ENCODE results near the gene ADAMTS17. TPM values are rescaled to one million over a fixed set of nuclear protein-coding genes. Genes with fewer than 3 reads are reported as not detected.

Gene ADAMTS17
- total and polyA plus RNA-seq, 11 donors: 0.30 to 2.4 (median 1.2) TPM

DNA sequence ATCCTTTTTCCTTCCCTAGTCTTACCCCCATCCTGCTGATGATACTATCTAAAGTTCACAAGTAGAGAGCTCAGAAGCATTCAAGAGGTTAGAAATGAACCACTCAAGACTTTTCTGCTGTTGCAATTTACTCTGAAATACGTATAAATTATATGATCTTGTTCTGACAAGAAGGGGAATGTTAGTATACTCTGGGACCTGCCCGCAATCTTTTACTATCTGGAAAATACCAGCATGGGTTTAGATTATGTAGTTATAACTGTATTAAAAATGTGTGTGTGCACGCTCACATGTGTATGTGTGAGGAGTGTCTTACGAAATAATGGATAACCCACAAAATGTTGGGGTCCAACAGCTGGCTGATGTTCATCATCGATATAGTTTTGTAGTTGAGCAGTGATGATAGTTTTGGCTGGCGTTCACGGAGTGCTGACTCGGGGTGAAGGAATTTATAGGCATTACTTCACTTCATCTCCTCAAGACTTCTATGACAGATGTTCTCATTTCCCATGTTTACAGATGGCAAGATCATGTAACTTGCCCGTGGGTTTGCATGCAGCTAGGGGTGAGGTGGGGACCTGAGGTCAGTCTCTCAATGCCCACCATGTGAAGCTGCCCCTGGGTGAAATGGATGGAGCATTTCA is 311.1 kb downstream of the ADAMTS17 start:
- no peak for ATAC-seq

DNA sequence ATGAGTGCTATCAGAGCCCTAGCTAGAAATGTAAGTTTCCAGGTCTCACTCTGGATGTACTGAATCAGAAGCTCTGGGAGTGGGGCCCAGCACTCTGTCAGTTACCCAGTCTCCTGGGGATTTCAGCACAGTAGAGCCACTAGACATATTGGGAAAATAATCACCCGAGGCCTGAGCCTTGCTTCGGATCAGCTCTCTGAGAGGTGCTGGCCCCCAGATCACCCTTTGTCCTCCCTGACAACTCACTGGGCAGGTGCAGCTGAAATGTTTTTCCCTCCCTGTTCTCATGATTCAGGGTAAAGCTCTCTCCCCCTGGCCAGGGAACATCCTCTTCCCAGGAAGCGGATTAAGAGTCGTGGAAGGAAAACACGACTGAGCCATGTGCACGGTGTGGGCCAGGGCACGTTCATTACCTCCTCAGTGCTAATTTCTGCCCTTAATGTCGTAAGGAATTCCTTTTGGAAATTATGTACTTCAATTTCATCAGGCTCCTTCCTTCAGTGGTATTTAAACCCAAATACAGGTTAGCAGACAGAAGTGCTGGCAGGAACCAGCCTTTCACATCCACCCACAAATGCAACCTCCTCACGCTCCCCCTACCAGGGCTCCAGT is 311.8 kb downstream of the ADAMTS17 start:
- TF ChIP-seq, protein P1, sequence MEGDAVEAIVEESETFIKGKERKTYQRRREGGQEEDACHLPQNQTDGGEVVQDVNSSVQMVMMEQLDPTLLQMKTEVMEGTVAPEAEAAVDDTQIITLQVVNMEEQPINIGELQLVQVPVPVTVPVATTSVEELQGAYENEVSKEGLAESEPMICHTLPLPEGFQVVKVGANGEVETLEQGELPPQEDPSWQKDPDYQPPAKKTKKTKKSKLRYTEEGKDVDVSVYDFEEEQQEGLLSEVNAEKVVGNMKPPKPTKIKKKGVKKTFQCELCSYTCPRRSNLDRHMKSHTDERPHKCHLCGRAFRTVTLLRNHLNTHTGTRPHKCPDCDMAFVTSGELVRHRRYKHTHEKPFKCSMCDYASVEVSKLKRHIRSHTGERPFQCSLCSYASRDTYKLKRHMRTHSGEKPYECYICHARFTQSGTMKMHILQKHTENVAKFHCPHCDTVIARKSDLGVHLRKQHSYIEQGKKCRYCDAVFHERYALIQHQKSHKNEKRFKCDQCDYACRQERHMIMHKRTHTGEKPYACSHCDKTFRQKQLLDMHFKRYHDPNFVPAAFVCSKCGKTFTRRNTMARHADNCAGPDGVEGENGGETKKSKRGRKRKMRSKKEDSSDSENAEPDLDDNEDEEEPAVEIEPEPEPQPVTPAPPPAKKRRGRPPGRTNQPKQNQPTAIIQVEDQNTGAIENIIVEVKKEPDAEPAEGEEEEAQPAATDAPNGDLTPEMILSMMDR (IDR thresholded peaks at IDR 0.05): no peak
- TF ChIP-seq POLR2A (IDR thresholded peaks at IDR 0.05): no peak
- no peaks in the 10 kb centered on the region for H3K27me3 ChIP-seq
- DNase-seq (no peak), ATAC-seq (no peak)
- no peak overlapping the region for H3K4me3 ChIP-seq
- no peak overlapping the region for H3K27ac ChIP-seq
- H3K36me3 ChIP-seq: no peaks in the 10 kb centered on the region
- peaks cover 0 to 36% (median 2%) of the 10 kb centered on the region in 12 donors for H3K4me1 ChIP-seq
- WGBS, 4 donors: 83 to 92% (median 89%) methylated on average over 9 of the region's 9 CpGs
- intact Hi-C loops (cut with DNase I): loop anchor here in 2 of 10 donors (10.0 kb wide), 2 partner anchors 45 to 65 kb away; no protein-coding TSS in a partner anchor
- peaks cover 0 to 12% (median 5%) of the 10 kb centered on the region in 12 donors for H3K9me3 ChIP-seq

More for the DNA sequence above, 311.1 kb downstream of the ADAMTS17 start:
- Histone ChIP-seq H3K9me3 (peaks cover 0 to 12% (median 5%) of the 10 kb centered on the region in 12 donors), H3K4me1 (peaks cover 0 to 36% (median 2%) of the 10 kb centered on the region in 12 donors), H3K36me3 (no peaks in the 10 kb centered on the region), H3K4me3 (no peak overlapping the region), H3K27ac (no peak overlapping the region), H3K27me3 (no peaks in the 10 kb centered on the region)
- DNase-seq: no peak
- WGBS, 4 donors: 81 to 88% (median 84%) methylated on average over 9 of the region's 9 CpGs
- TF ChIP-seq POLR2A (IDR thresholded peaks at IDR 0.05): no peak
- TF ChIP-seq, protein P1 (IDR thresholded peaks at IDR 0.05): no peak
- intact Hi-C loops (cut with DNase I): no loop called here

- Histone ChIP-seq H3K9me3 (peaks cover 0 to 12% (median 5%) of the 10 kb centered on the region in 12 donors), H3K27me3 (no peaks in the 10 kb centered on the region), H3K36me3 (no peaks in the 10 kb centered on the region), H3K4me1 (peaks cover 0 to 32% (median 2%) of the 10 kb centered on the region in 12 donors), H3K27ac (peak overlapping the region in 1 of 12 donors; percentile 15), H3K4me3 (no peak overlapping the region)
- peak in 1 of 4 donors; percentile 40 for ATAC-seq
- intact Hi-C loops (cut with DNase I): loop anchor here in 2 of 10 donors (10.0 kb wide), 2 partner anchors 46 to 64 kb away; no protein-coding TSS in a partner anchor
- no peak for TF ChIP-seq POLR2A (IDR thresholded peaks at IDR 0.05)
- TF ChIP-seq, protein P1 (IDR thresholded peaks at IDR 0.05): no peak
- 44 to 88% (median 56%) methylated on average over 3 of the region's 3 CpGs for WGBS, 4 donors
- DNase-seq: no peak
These were observed 312.7 kb downstream of the ADAMTS17 start for GRCh38 chr15:100029045-100029444.

DNA sequence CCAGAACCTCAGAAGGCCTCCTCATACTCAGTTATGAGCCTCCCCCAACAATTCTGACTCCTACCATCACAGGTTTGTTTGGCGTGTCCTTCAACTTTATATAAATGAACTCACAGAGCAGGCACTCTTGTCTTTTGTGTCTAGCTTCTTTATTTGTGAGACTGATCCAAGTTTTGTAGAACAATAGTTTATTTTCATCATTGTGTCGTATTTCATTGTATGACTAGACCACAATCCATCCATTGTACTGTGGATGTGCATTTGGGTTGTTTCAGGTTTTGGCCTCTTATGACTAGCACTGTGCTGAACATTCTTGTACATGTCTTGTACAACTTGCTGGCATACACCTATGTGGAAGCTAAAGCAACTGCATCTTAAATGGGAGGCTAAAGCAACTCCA is 315.7 kb downstream of the ADAMTS17 start:
- no peak for DNase-seq
- no peaks in the 10 kb centered on the region for H3K36me3 ChIP-seq
- H3K27ac ChIP-seq: no peak overlapping the region
- H3K9me3 ChIP-seq: peaks cover 0 to 12% (median 5%) of the 10 kb centered on the region in 12 donors
- ATAC-seq: no peak
- H3K4me1 ChIP-seq: peaks cover 0 to 27% (median 0%) of the 10 kb centered on the region in 12 donors
- intact Hi-C loops (cut with DNase I): loop anchor here in 2 of 10 donors (10.0 kb wide), 2 partner anchors 49 to 61 kb away; no protein-coding TSS in a partner anchor
- WGBS, 4 donors: 84 to 95% (median 90%) methylated on average over 2 of the region's 2 CpGs
- no peaks in the 10 kb centered on the region for H3K27me3 ChIP-seq
- no peak overlapping the region for H3K4me3 ChIP-seq
- TF ChIP-seq POLR2A (IDR thresholded peaks at IDR 0.05): no peak
- TF ChIP-seq, protein P1 (IDR thresholded peaks at IDR 0.05): no peak

Data from heart left ventricle (tissue), 16 donors.